Measurements from ENCODE around the gene RAB11A. TPM values are rescaled to one million over a fixed set of nuclear protein-coding genes. Genes with fewer than 3 reads are reported as not detected.

RAB11A gene
- total and polyA plus RNA-seq, 9 of the 15 experiments (the other 6 are each of a cell fraction or from before 2014, with no cell fraction given) = 129 to 369 (median 245) TPM

DNA sequence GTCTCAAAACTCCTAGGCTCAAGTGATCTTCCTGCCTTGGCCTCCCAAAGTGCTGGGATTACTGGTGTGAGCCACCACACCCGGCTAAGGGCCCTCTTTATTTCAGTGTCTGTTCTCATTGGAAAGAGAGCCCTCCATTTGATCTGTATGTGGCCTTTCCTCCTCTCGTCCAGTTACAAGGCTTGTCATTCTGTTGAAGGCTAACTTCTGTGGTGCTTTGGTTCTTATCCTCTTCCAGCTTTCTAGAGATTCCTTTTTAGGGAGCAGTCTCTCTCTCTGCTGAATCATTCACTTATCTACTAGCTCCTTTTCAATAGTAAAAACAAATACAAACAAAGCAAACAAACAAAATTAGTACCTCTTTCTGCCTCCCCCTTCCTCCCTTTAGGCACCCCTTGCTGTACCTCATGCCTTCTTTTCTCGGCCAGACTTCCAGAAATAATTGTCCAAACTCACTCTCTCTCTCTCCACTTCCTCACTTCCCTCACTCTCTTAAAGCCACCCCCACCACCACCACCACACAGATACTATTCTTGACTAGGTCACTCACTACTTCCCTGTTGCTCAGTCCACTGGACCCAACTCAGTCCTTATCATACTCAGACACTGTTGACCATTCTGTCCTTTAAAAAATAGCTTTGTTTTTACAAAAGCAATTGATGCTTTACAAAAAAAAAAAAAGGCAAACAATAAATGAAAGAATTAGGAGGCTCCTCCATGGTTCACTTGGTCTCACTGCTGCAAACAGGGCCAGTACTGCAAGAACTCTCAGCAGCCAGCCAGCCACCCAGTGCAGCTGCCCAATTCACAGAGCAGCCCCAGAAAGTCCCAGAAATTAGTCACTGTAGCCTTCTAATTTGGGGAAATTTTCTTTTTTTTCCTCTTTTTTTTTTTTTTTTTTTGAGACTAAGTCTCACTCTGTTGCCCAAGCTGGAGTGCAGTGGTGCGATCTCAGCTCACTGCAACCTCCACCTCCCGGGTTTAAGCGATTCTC lies 31.7 kb upstream of the RAB11A start:
- Histone ChIP-seq H3K4me3 (0 out of 2 replicates have a peak overlapping the region, but pooled peaks have one; percentile 8), H3K27me3 (ENCODE audit: control insufficient read depth in 2 of 2, insufficient read depth in 2 of 2, low read length in 2 of 2) (no peaks in the 10 kb centered on the region), H3K36me3 (ENCODE audit: control insufficient read depth, insufficient read depth, low read length) (no peaks in the 10 kb centered on the region), H3K9ac (ENCODE audit: insufficient read depth in 1 of 2, low read depth in 2 of 2, low read length in 2 of 2) (peak overlapping the region; percentile 9 to 73; a peak in 3 of 4 replicates), H3K9me1 (ENCODE audit: control insufficient read depth, insufficient read depth, low read length) (no peaks in the 10 kb centered on the region), H4K20me1 (replicated peaks; ENCODE audit: control insufficient read depth, insufficient read depth, low read length) (no peaks in the 10 kb centered on the region), H3K4me1 (replicated peaks in 1 of 2; ENCODE audit: control insufficient read depth in 2 of 2, insufficient read depth in 2 of 2, low read length in 2 of 2) (peaks cover 27 to 64% of the 10 kb centered on the region in 2 experiments), H3K79me2 (ENCODE audit: control insufficient read depth, insufficient read depth, low read length) (no peaks in the 10 kb centered on the region), H2AFZ (ENCODE audit: low read depth, low read length) (peak overlapping the region; percentile 89), H3K4me2 (ENCODE audit: insufficient read depth, low read length) (peak overlapping the region; percentile 76), H3K9me3 (replicated peaks; ENCODE audit: control insufficient read depth, insufficient read depth, low read depth, low read length) (no peaks in the 10 kb centered on the region), H3K27ac (ENCODE audit: extremely low read depth, low read depth, low read length) (peak overlapping the region; percentile 93)
- intact Hi-C loops (cut with micrococcal nuclease) (loop anchor here (5.0 kb wide), 1 partner anchor 200 kb away; no protein-coding TSS in a partner anchor), in situ Hi-C loops (cut with MboI) (no loop called here)
- 43% methylated on average over 5 of the region's 6 CpGs for WGBS (ENCODE audit: insufficient coverage, low coverage, missing lambda C conversion rate)
- FAIRE-seq (peak; percentile 71), DNase-seq (ENCODE audit: extremely low read depth in 1 of 4, low spot score in 3 of 4) (peak in 2 of 4 experiments; percentile 72 to 87), ATAC-seq (peak; percentile 86)
- TSS peak; percentile 84 for BruUV-seq (replicated peaks)
- ChIA-PET CTCF (ENCODE audit: low intra/inter-chr PET ratio) (no interaction called here), POLR2A (interaction anchor here (1.0 to 1.6 kb wide), 3 partner anchors 25 to 177 kb away, joined by 3 to 5 read pairs (median 3); no protein-coding TSS in a partner anchor)
- TF ChIP-seq, protein P1, sequence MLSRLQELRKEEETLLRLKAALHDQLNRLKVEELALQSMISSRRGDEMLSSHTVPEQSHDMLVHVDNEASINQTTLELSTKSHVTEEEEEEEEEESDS (CRISPR knock-in tag; IDR thresholded peaks at IDR 0.05) = no peak
- TF ChIP-seq MIER1 (IDR thresholded peaks at IDR 0.05; ENCODE audit: low read depth) (no peak), FOXJ2 (tag; IDR thresholded peaks at IDR 0.05) (peak; percentile 21; the same call in 1 of the 2 replicates), HNRNPH1 (optimal IDR thresholded peaks at IDR 0.05; ENCODE audit: low read depth, low read length) (no peak), ZNF175 (CRISPR knock-in tag; IDR thresholded peaks at IDR 0.05; ENCODE audit: low read depth) (0 out of 2 replicates have a peak, but pooled peaks have one; percentile 56), SIX5 (IDR thresholded peaks at IDR 0.05; ENCODE audit: borderline replicate concordance in 1 of 2, insufficient read depth in 1 of 2, low read depth in 1 of 2, low read length in 2 of 2) (no peak), JUNB (CRISPR knock-in tag; conservative IDR thresholded peaks at IDR 0.05) (no peak), SIRT6 (IDR thresholded peaks at IDR 0.05; ENCODE audit: low read depth, low read length) (no peak), RBM17 (IDR thresholded peaks at IDR 0.05; ENCODE audit: borderline replicate concordance, low read depth, low read length) (no peak), PTBP1 (IDR thresholded peaks at IDR 0.05; ENCODE audit: low read depth, low read length) (no peak), ETV6 (IDR thresholded peaks at IDR 0.05; ENCODE audit: borderline replicate concordance in 1 of 2, low read depth in 2 of 2, low read length in 1 of 2) (peak; percentile 78 to 89; a peak in 3 of 4 replicates), ETV6 (CRISPR knock-in tag; IDR thresholded peaks at IDR 0.05; ENCODE audit: borderline replicate concordance) (no peak), WHSC1 (IDR thresholded peaks at IDR 0.05; ENCODE audit: low read length) (no peak), ZNF140 (CRISPR knock-in tag; IDR thresholded peaks at IDR 0.05) (no peak), ZNF134 (CRISPR knock-in tag; conservative IDR thresholded peaks at IDR 0.05) (no peak), PTRF (tag; IDR thresholded peaks at IDR 0.05) (no peak), KAT7 (CRISPR knock-in tag; IDR thresholded peaks at IDR 0.05; ENCODE audit: borderline replicate concordance) (no peak), SP2 (IDR thresholded peaks at IDR 0.05; ENCODE audit: extremely low read depth, low read depth, low read length, poor library complexity, severe bottlenecking) (no peak), FOXK1 (CRISPR knock-in tag; IDR thresholded peaks at IDR 0.05; ENCODE audit: borderline replicate concordance) (no peak)
- TF ChIP-seq, protein P2, sequence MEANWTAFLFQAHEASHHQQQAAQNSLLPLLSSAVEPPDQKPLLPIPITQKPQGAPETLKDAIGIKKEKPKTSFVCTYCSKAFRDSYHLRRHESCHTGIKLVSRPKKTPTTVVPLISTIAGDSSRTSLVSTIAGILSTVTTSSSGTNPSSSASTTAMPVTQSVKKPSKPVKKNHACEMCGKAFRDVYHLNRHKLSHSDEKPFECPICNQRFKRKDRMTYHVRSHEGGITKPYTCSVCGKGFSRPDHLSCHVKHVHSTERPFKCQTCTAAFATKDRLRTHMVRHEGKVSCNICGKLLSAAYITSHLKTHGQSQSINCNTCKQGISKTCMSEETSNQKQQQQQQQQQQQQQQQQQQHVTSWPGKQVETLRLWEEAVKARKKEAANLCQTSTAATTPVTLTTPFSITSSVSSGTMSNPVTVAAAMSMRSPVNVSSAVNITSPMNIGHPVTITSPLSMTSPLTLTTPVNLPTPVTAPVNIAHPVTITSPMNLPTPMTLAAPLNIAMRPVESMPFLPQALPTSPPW (CRISPR knock-in tag; IDR thresholded peaks at IDR 0.05) = peak; percentile 68

Measured in K562 (cell line).